Right lobe of liver (tissue), 4 donors: ENCODE measurements around the gene MPZL2.

Experiments
- CTCF ChIP-seq, 4 donors: fragments of 200-600 bp in 3 of 4; fragments of 450-650 bp in 1 of 4; IDR thresholded peaks; one replicate each; pipeline versions ENCODE4 v1.5.1 to v1.8.0; 2016 to 2022; ENCODE audit warnings: antibody characterized with exemption in 4 of 4, mild to moderate bottlenecking in 2 of 4
- POLR2A ChIP-seq: fragments of 450-650 bp; IDR thresholded peaks from one replicate; pipeline ENCODE4 v1.6.1; 2017; ENCODE audit warnings: antibody characterized with exemption, mild to moderate bottlenecking
- donor health status: DM: no; HTN: no; CAD: no.
- donor health status: DM: no; HTN: no; CAD: no.
- donor health status: DM: no; HTN: yes; CAD: no.

GRCh38 chr11:118222437-118222836 lies 41.7 kb downstream of the MPZL2 start:
- TF ChIP-seq CTCF (IDR thresholded peaks at IDR 0.05) (no peak), POLR2A (no peak)
